ACHN (cell line): ENCODE measurements around the gene ALAS2.
A peak's percentile ranks its signal among the peaks of the same experiment; 100 is the strongest.
"Not testable (repeated sequence)": the region's sequence is repeated elsewhere in the genome, so short reads cannot be mapped to it uniquely, and the experiment has no call there.

Experiments used
- DNase-seq: peaks from one replicate; pipeline ENCODE4 v3.0.0-alpha.2; 2015
- in situ Hi-C: cut with HindIII; loops from 2 replicates; pipeline ENCODE4 v1.10.0; 2017; ENCODE audit warnings: low sequenced_read_pairs, low pct_ligation_motif_present, low pct_unique_long_range_greater_than_20kb

The ALAS2 gene

DNA sequence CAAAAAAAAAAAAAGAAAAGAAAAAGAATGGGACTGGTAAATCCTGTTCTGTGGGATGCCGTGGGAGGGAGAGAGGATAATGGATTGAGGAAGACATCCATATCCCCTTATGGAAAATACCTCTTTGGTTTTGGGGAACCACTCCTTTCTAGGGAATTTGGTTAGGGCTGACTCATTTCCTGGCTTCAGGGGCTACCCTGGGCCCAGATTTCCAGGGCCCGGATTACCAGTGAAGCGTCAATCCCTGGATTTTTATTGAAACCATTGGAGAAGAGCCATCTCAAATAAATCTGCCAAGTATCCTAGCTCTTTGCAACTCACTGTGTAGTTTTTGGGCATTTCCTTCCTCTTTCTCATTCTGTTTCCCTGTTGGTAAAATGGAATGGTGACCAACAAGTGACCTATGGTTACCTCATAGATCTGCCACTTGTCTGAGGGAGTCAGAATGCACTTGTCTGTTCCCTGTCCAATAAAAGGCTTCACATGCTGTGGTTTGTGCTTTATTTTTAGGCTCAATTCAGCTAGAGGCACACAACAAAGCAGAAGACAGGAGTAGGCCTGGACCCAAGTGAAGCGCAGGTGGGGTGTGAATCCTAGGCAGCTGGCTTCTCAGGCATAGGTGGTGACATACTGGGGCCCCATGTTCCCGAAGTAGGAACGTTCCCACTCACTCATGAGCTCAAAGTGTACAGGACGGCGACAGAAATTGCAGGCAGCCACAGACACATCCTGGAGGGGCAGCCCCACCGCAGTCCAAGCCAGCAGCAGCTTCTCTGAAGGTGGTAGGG lies 22.0 kb downstream of the ALAS2 start:
- in situ Hi-C loops, result no loop called here

GRCh38 chrX:55007656-55008055 lies 23.1 kb downstream of the ALAS2 start:
- in situ Hi-C loops, result no loop called here
- DNase-seq, result peak; percentile 4

More for the DNA sequence above, 22.0 kb downstream of the ALAS2 start:
- DNase-seq, result no peak

DNA sequence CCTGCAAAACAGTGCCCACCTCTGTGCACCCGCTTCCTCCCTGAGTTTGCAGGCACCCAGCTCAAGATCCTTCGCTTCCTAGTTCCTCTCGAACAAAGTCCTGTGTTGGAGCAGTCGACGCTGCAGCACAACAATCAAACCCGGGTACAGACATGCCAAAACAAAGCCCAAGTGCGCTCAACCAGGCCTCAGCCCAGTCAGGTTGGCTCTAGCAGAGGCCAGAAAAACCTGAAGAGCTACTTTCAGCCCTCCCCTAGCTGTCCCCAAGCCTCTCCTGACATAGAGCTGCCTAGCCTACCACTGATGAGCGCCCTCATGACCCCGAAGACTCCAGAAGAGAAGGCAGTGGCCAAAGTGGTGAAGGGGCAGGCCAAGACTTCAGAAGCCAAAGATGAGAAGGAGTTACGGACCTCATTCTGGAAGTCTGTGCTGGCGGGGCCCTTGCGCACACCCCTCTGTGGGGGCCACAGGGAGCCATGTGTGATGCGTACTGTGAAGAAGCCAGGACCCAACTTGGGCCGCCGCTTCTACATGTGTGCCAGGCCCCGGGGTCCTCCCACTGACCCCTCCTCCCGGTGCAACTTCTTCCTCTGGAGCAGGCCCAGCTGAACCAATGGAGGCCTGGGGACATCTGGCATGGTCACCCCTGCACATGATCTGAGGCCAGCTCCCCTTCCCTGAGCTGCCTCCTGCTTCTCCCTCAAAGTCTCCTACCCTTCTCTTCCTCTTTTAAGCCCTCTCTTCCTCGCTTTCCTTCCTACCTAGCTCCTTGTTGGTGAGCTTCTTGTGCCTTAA lies 23.8 kb downstream of the ALAS2 start:
- DNase-seq, result no peak
- in situ Hi-C loops, result no loop called here

DNA sequence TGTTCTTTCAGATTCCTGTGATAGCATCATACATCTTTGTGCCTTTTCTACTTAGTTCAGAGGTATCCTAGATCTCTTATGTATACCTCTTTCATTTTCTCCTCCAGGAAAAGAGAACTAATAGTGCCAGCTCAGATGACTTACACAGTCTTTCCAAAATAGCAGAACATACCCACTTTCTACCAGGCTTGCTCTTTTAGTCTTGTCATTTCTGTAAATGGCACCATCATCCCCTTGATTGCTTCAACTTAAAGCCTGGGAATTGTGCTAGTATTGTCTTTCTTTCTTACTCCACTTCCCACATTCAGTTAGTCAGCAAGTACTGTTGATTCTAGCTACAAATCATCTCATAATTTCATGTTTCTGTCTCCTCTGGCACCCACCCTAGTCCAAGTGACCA lies 25.5 kb downstream of the ALAS2 start:
- in situ Hi-C loops, result no loop called here
- DNase-seq, result no peak

DNA sequence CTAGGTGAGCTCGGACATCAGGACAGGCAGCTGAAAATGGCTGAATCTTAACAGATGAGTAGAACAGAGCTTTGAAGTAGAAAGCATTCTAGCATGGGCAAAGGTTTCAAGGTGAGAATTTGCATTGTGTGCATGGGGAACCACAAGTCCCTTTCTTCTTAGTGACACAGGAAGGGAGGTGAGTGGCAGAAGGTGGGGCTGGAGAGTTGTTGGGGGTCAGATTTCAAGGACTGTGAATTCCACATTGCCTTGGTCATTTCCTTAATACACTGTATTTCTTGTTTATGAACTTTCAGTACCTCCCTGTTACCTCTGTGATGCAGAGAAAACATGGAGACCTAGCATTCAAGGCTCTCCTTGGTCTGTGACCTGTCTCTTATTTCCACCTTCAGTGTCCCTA lies 26.5 kb downstream of the ALAS2 start:
- no peak for DNase-seq
- in situ Hi-C loops, result no loop called here

DNA sequence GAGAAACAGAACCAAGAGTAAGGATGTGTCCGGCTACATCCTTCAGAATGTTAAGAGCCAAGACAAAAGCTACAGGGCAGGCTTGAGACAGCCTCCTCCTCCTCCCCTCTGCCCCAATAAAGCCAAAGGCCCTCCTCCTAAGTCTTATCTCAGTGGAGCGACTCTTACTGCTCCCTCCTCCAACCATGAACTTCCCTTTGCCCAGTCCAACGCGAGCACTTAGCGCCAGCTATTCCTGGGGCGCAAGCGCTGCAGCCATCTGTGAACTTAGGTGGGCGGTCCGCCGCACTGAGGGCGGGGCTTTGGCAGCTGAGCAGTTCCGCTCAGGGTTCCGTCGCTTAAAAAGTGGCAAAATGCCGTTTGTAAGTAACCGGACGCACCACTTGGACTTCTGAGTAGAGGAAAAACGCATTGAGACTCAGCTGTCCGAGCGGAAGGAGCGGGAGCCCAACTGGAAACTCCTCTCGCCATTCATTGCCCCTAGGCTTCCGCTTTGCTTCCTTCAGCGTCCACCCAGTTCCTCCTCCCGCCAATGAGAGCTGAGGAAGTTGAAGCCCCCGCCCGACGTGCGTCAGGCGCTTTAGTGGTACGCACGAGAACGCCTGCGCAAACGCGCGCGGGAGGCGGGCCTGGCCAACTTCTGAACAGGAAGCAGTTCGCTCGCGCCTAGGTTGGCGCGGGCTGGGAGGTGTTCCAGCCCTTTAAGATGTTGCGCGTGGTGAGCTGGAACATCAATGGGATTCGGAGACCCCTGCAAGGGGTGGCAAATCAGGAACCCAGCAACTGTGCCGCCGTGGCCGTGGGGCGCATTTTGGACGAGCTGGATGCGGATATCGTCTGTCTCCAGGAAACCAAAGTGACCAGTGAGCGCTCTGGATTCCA lies 30.8 kb downstream of the ALAS2 start, which contains the start of gene APEX2:
Gene APEX2, plus strand, starts transcription at position 647 of the 882 bp plus-strand sequence. Its CDS starts 60 bp downstream, at position 707.
- peak; percentile 86 for DNase-seq
- in situ Hi-C loops, result no loop called here

- no peak for DNase-seq
- in situ Hi-C loops, result no loop called here
Measured at GRCh38 chrX:54995621-54996020, 35.2 kb downstream of the ALAS2 start.

DNA sequence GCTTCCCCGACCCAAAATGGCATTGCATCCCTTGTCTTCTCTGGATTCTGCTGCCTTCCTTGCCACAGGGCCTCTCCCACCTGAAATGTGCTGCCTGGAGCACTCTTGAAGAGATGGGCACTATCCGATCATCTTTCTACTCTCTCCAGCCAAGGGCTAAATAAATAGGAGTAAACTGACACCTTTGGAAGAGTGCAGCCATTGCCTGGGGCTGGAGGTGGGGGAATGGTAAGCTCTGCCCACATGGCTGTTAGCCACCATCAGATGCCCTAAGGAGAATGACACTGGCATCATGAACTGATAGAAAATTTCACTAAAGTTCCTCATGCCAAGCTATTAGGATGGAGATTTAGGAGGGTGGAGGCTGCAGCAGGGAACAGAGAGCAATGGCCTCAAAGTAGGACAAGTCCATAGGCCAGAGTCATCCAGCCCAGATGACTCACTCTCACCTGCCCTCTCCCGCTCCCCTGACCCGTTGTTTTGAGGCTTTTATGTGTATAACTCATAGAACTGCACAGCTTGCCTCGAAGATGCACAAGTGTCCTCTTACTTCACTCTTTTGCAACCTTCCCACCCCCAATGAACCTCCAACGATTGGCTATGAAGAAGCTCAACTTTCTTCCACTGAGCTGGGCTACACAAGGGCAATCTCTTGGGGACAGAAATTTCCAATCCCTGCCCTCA lies 36.0 kb downstream of the ALAS2 start:
- in situ Hi-C loops, result no loop called here
- no peak for DNase-seq

GRCh38 chrX:54994099-54994498 lies 36.7 kb downstream of the ALAS2 start, which contains the start of gene PFKFB1:
Gene PFKFB1, minus strand, starts transcription at chrX:54994188. Its CDS starts 181 bp downstream, at chrX:54994007.
- in situ Hi-C loops, result no loop called here
- DNase-seq, result no peak

DNA sequence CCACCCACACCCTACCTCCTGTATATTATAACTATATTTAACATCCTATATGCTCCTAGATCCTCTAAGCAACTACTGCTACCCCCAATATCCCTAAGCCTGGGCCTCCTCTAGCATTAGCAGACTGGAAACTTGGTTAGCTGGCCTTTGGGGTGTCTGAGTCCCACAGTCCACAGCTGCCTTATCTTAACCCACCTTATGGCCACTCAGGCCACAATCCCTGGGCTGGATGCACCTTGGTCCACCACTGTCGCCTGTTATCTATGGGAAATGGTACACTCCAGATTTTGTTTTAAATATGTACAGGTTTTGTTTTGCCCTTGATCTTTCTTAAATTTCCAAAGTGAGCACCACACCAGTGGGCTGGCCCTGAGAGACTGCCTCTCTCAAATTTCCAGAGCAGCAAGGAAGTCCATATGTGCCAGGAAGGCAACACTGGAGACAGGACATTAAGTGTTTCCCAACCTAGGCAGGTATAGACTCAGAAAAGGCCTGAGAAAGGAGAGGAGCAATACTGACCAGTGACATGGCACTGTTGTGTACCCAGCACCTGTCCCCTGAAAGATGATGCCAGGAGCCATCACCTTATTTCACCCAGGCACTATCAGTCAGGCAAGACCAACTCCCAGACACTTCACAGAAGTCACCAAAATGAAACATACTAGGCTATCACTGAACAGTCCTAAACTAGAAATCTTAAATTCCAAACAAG lies 37.7 kb downstream of the ALAS2 start:
- in situ Hi-C loops, result no loop called here
- DNase-seq, result no peak

GRCh38 chrX:54991706-54992105 lies 39.1 kb downstream of the ALAS2 start:
- in situ Hi-C loops, result no loop called here
- DNase-seq, result no peak

DNA sequence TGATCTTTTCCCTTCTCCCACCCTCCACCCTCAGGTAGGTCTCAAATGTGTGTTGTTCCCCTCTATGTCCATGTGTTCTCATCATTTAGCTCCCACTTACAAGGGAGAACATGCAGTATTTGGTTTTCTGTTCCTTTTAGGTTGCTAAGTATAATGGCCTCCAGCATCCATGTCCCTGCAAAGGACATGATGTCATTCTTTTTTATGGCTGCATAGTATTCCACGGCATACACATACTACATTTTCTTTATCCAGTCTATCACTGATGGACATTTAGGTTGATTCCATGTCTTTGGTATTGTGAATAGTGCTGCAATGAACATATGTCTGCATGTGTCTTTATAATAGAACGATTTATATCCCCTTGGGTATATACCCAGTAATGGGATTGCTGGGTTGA lies 47.5 kb downstream of the ALAS2 start:
- DNase-seq, in situ Hi-C loops: not testable (repeated sequence)

GRCh38 chrX:54980334-54980733 lies 50.4 kb downstream of the ALAS2 start:
- no peak for DNase-seq
- in situ Hi-C loops, result no loop called here

- DNase-seq, result no peak
- in situ Hi-C loops, result no loop called here
Measured at GRCh38 chrX:54979432-54979831, 51.3 kb downstream of the ALAS2 start.

DNA sequence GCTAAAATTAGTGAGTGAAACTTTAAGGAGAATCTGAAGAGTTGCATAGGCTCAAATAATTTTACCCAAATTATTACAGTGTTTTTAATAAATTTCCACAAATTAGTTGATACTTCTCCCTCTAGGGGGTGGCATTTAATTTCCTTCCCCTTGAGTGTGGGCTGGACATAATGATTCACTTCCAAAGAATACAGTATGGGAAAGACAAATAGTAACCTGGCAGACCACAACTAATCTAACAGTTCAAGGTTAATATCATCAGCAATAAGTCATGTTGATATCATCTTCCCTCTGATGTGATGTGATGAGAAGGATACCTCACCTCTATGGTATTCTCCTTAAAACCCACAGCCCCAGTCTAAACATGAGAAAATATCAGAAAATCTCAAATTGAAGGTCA lies 52.3 kb downstream of the ALAS2 start:
- in situ Hi-C loops, result no loop called here

DNA sequence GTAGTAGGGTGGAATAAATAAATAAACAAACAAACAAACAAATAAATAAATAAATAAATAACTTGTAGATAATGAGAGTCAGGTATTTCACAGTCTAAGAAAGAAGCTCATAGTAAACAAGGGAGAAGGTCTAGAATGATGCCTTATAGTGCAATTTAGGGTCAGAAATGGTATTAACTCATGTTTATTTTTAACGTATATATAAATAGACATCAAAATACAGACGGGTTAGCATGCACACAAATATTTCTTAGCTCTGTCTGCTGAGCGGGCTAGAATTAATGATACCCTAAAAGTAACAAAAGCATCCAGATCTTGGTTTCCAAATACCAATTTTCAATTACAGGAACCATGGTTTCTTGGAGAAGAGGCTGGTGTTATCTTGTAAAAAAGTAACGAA lies 53.4 kb downstream of the ALAS2 start:
- in situ Hi-C loops, result no loop called here
- DNase-seq, result no peak

More for the DNA sequence above, 52.3 kb downstream of the ALAS2 start:
- no peak for DNase-seq

- in situ Hi-C loops, result no loop called here
- DNase-seq, result no peak
Measured at GRCh38 chrX:54964766-54965497, 65.8 kb downstream of the ALAS2 start.
